Esophagus (tissue), 2 donors: ENCODE data around the gene ELK4. TPM values are rescaled to one million over a fixed set of nuclear protein-coding genes. Genes with fewer than 3 reads are reported as not detected.

Source experiments
- H3K27ac ChIP-seq, 2 donors: one replicate each; pipeline ENCODE4 v1.5.1; 2013; ENCODE audit warnings: low read depth in 2 of 2, mild to moderate bottlenecking in 2 of 2, inconsistent platforms in 1 of 2, low read length in 1 of 2, moderate library complexity in 1 of 2
- H3K27me3 ChIP-seq, 2 donors: one replicate each; pipeline ENCODE4 v1.6.1; 2013; ENCODE audit warnings: low read length in 2 of 2, control low read depth in 1 of 2, mild to moderate bottlenecking in 1 of 2; ENCODE audit not compliant: insufficient read depth in 2 of 2, control insufficient read depth in 1 of 2
- H3K36me3 ChIP-seq, 2 donors: one replicate each; pipeline ENCODE4 v1.6.1; 2013; ENCODE audit warnings: low read length in 1 of 2; ENCODE audit not compliant: control insufficient read depth in 2 of 2, insufficient read depth in 2 of 2
- H3K4me1 ChIP-seq, 2 donors: one replicate each; pipeline ENCODE4 v1.6.1; 2013; ENCODE audit warnings: low read length in 1 of 2; ENCODE audit not compliant: control insufficient read depth in 2 of 2, insufficient read depth in 2 of 2
- H3K4me3 ChIP-seq, 2 donors: one replicate each; pipeline ENCODE4 v1.5.1; 2013; ENCODE audit warnings: low read length in 2 of 2, mild to moderate bottlenecking in 2 of 2, low read depth in 1 of 2, moderate library complexity in 1 of 2
- H3K9me3 ChIP-seq, 2 donors: one replicate each; pipeline ENCODE4 v1.6.1; 2013; ENCODE audit warnings: mild to moderate bottlenecking in 2 of 2, low read depth in 1 of 2, low read length in 1 of 2, moderate library complexity in 1 of 2; ENCODE audit not compliant: control insufficient read depth in 2 of 2, insufficient read depth in 1 of 2
- WGBS, 2 donors: extraction: QIAGEN DNeasy Blood & Tissue Kit; methylation state at CpG; one replicate each; pipeline ENCODE4 v1.1.7; 2013; 5-methylcytosine and 5-hydroxymethylcytosine counted together
- polyA plus RNA-seq, 2 donors: library from polyadenylated mRNA; stranded (reverse); fragments of 200-250 nt; gene quantifications; one replicate each; pipeline ENCODE4 v1.2.3, GENCODE V29; 2013
- donor health status: healthy with polysubstance abuse.
- donor health status: Bipolar disorder and iron deficiency.

The ELK4 gene
- polyA plus RNA-seq, 2 donors: 4.0 to 4.2 TPM

- no peak overlapping the region for H3K4me3 ChIP-seq
- H3K27me3 ChIP-seq: no peaks in the 10 kb centered on the region
- H3K27ac ChIP-seq: no peak overlapping the region
- peaks cover 0 to 7% of the 10 kb centered on the region in 2 donors for H3K4me1 ChIP-seq
- no peaks in the 10 kb centered on the region for H3K9me3 ChIP-seq
- no peaks in the 10 kb centered on the region for H3K36me3 ChIP-seq
- 79 to 82% methylated on average over 4 of the region's 4 CpGs for WGBS, 2 donors
Measured at GRCh38 chr1:205672970-205673369, 41.2 kb upstream of the ELK4 start.

- 73 to 76% methylated on average over 11 of the region's 11 CpGs for WGBS, 2 donors
- H3K27ac ChIP-seq: no peak overlapping the region
- H3K27me3 ChIP-seq: no peaks in the 10 kb centered on the region
- peaks cover 0 to 10% of the 10 kb centered on the region in 2 donors for H3K4me1 ChIP-seq
- no peaks in the 10 kb centered on the region for H3K36me3 ChIP-seq
- no peak overlapping the region for H3K4me3 ChIP-seq
- no peaks in the 10 kb centered on the region for H3K9me3 ChIP-seq
Measured at GRCh38 chr1:205672395-205672889, 40.6 kb upstream of the ELK4 start.

GRCh38 chr1:205670611-205671430, 39.0 kb upstream of the ELK4 start:
- H3K27me3 ChIP-seq: no peaks in the 10 kb centered on the region
- no peaks in the 10 kb centered on the region for H3K36me3 ChIP-seq
- no peak overlapping the region for H3K4me3 ChIP-seq
- 80 to 81% methylated on average over 13 of the region's 13 CpGs for WGBS, 2 donors
- no peak overlapping the region for H3K27ac ChIP-seq
- H3K4me1 ChIP-seq: peaks cover 0 to 15% of the 10 kb centered on the region in 2 donors
- no peaks in the 10 kb centered on the region for H3K9me3 ChIP-seq

- H3K27ac ChIP-seq: no peak overlapping the region
Measured at GRCh38 chr1:205670150-205670446, 38.3 kb upstream of the ELK4 start.

GRCh38 chr1:205669341-205670149, 37.7 kb upstream of the ELK4 start:
- 60% methylated on average over 20 of the region's 20 CpGs for WGBS, 2 donors
- H3K36me3 ChIP-seq: no peaks in the 10 kb centered on the region

More at GRCh38 chr1:205670150-205670446, 38.3 kb upstream of the ELK4 start:
- Histone ChIP-seq H3K27me3 (no peaks in the 10 kb centered on the region), H3K4me3 (no peak overlapping the region), H3K36me3 (no peaks in the 10 kb centered on the region), H3K9me3 (no peaks in the 10 kb centered on the region), H3K4me1 (peaks cover 0 to 21% of the 10 kb centered on the region in 2 donors)
- 85 to 86% methylated on average over 5 of the region's 5 CpGs for WGBS, 2 donors

GRCh38 chr1:205668951-205669340, 37.1 kb upstream of the ELK4 start:
- Histone ChIP-seq H3K9me3 (no peaks in the 10 kb centered on the region), H3K4me3 (no peak overlapping the region), H3K4me1 (peaks cover 0 to 26% of the 10 kb centered on the region in 2 donors), H3K36me3 (no peaks in the 10 kb centered on the region), H3K27me3 (no peaks in the 10 kb centered on the region), H3K27ac (no peak overlapping the region)
- WGBS, 2 donors: 70 to 77% methylated on average over 5 of the region's 5 CpGs

More at GRCh38 chr1:205669341-205670149, 37.7 kb upstream of the ELK4 start:
- Histone ChIP-seq H3K4me1 (peaks cover 0 to 25% of the 10 kb centered on the region in 2 donors), H3K27me3 (no peaks in the 10 kb centered on the region), H3K9me3 (no peaks in the 10 kb centered on the region), H3K4me3 (no peak overlapping the region), H3K27ac (no peak overlapping the region)

GRCh38 chr1:205667909-205668643, 36.3 kb upstream of the ELK4 start:
- Histone ChIP-seq H3K36me3 (no peaks in the 10 kb centered on the region), H3K4me1 (peaks cover 0 to 26% of the 10 kb centered on the region in 2 donors), H3K27me3 (no peaks in the 10 kb centered on the region), H3K27ac (peak overlapping the region in 1 of 2 donors; percentile 11), H3K4me3 (no peak overlapping the region), H3K9me3 (no peaks in the 10 kb centered on the region)
- 59 to 66% methylated on average over 11 of the region's 11 CpGs for WGBS, 2 donors

- Histone ChIP-seq H3K36me3 (peaks cover 0 to 2% of the 10 kb centered on the region in 2 donors), H3K9me3 (no peaks in the 10 kb centered on the region), H3K27me3 (no peaks in the 10 kb centered on the region), H3K4me1 (peaks cover 0 to 26% of the 10 kb centered on the region in 2 donors), H3K4me3 (no peak overlapping the region), H3K27ac (peak overlapping the region in 1 of 2 donors; percentile 2)
- WGBS, 2 donors: 80 to 86% methylated on average over 6 of the region's 6 CpGs
Measured at GRCh38 chr1:205666372-205667166, 34.8 kb upstream of the ELK4 start.
